ENCODE data around the gene IFNA5. TPM values are rescaled to one million over a fixed set of nuclear protein-coding genes. Genes with fewer than 3 reads are reported as not detected.
A peak's percentile ranks its signal among the peaks of the same experiment; 100 is the strongest.

IFNA5 gene
- total and polyA plus RNA-seq, 2 of the 13 experiments (the other 11 are each of a cell fraction or from before 2014, with no cell fraction given) = not detected

- TF ChIP-seq NCOR1 (IDR thresholded peaks at IDR 0.05; ENCODE audit: borderline replicate concordance, low read length) (no peak), ZNF138 (CRISPR knock-in tag; IDR thresholded peaks at IDR 0.05; ENCODE audit: low read depth) (peak; percentile 37; the same call in 1 of the 2 replicates), FOXJ3 (CRISPR knock-in tag; IDR thresholded peaks at IDR 0.05; ENCODE audit: borderline replicate concordance) (peak; percentile 49; the same call in 1 of the 2 replicates), KIAA2018 (CRISPR knock-in tag; IDR thresholded peaks at IDR 0.05; ENCODE audit: borderline replicate concordance) (no peak), NFYC (CRISPR knock-in tag; IDR thresholded peaks at IDR 0.05) (no peak), ZNF253 (CRISPR knock-in tag; IDR thresholded peaks at IDR 0.05; ENCODE audit: borderline replicate concordance) (no peak), ADNP (CRISPR knock-in tag; IDR thresholded peaks at IDR 0.05) (no peak), KDM1A (CRISPR knock-in tag; IDR thresholded peaks at IDR 0.05) (no peak), ELF3 (CRISPR knock-in tag; IDR thresholded peaks at IDR 0.05) (peak; percentile 53; the same call in 1 of the 2 replicates), ISL2 (CRISPR knock-in tag; IDR thresholded peaks at IDR 0.05) (peak; percentile 77; the same call in 1 of the 2 replicates), PRPF4 (IDR thresholded peaks at IDR 0.05; ENCODE audit: low read depth, low read length, poor library complexity, severe bottlenecking) (no peak), ZNF704 (CRISPR knock-in tag; IDR thresholded peaks at IDR 0.05; ENCODE audit: borderline replicate concordance) (no peak), KLF9 (CRISPR knock-in tag; IDR thresholded peaks at IDR 0.05; ENCODE audit: low read depth) (no peak), FOXM1 (CRISPR knock-in tag; IDR thresholded peaks at IDR 0.05) (no peak), KDM5A (IDR thresholded peaks at IDR 0.05; ENCODE audit: borderline replicate concordance, low read length) (0 out of 2 replicates have a peak, but pooled peaks have one; percentile 42), HNF4A (CRISPR knock-in tag; IDR thresholded peaks at IDR 0.05) (no peak), ZSCAN12 (CRISPR knock-in tag; IDR thresholded peaks at IDR 0.05) (no peak), ZNF441 (CRISPR knock-in tag; IDR thresholded peaks at IDR 0.05; ENCODE audit: borderline replicate concordance) (peak; percentile 65; the same call in 1 of the 2 replicates), TFDP1 (CRISPR knock-in tag; IDR thresholded peaks at IDR 0.05; ENCODE audit: borderline replicate concordance) (no peak)
Observed at GRCh38 chr9:21334701-21335632, 29.9 kb upstream of the IFNA5 start, which contains the start of gene KLHL9 (continued).

Measured in HepG2 (cell line).